HepG2 (cell line): ENCODE results near the gene MIDN. TPM values are rescaled to one million over a fixed set of nuclear protein-coding genes. Genes with fewer than 3 reads are reported as not detected.

ENCODE experiments used
- BCL6 ChIP-seq: IDR thresholded peaks from 2 replicates; pipeline ENCODE4 v1.6.1; 2016; ENCODE audit warnings: missing genetic modification reagents, missing compliant biosample characterization
- CCDC6 ChIP-seq: sonication (generic); formaldehyde crosslinking; IDR thresholded peaks from 2 replicates; pipeline ENCODE4 v1.8.1; 2022; ENCODE audit warnings: mild to moderate bottlenecking, missing genetic modification reagents, moderate library complexity
- ELF4 ChIP-seq: sonication (generic); formaldehyde crosslinking; IDR thresholded peaks from 2 replicates; pipeline ENCODE4 v1.5.0; 2020; ENCODE audit warnings: missing genetic modification reagents, mild to moderate bottlenecking, moderate library complexity, borderline replicate concordance
- ERF ChIP-seq: IDR thresholded peaks from 2 replicates; pipeline ENCODE4 v1.6.1; 2018; ENCODE audit warnings: missing biosample characterization, missing genetic modification reagents
- HDAC2 ChIP-seq: sonication (generic); formaldehyde crosslinking; IDR thresholded peaks from 2 replicates; pipeline ENCODE4 v1.4.0; 2020; ENCODE audit warnings: missing genetic modification reagents
- POLR2A ChIP-seq, 2 experiments: IDR thresholded peaks; 2 replicates each; pipeline ENCODE4 v1.6.1; 2011; ENCODE audit warnings: low read depth in 2 of 2, low read length in 2 of 2, mild to moderate bottlenecking in 1 of 2, moderate library complexity in 1 of 2; ENCODE audit not compliant: insufficient read depth in 1 of 2
- STAT5B ChIP-seq: sonication (generic); formaldehyde crosslinking; IDR thresholded peaks from 2 replicates; pipeline ENCODE4 v1.4.0; 2020; ENCODE audit warnings: missing genetic modification reagents
- ZNF24 ChIP-seq: fragments of 450-650 bp; IDR thresholded peaks from 2 replicates; pipeline ENCODE4 v1.6.1; 2017; ENCODE audit warnings: antibody characterized with exemption, mild to moderate bottlenecking
- ZNF292 ChIP-seq: sonication (generic); formaldehyde crosslinking; IDR thresholded peaks from 2 replicates; pipeline ENCODE4 v1.8.1; 2022; ENCODE audit warnings: mild to moderate bottlenecking, low read depth, missing genetic modification reagents, borderline replicate concordance
- ZNF343 ChIP-seq: sonication (generic); formaldehyde crosslinking; IDR thresholded peaks from 2 replicates; pipeline ENCODE4 v1.4.0; 2020; ENCODE audit warnings: mild to moderate bottlenecking, missing genetic modification reagents
- ZNF556 ChIP-seq: sonication (generic); formaldehyde crosslinking; IDR thresholded peaks from 2 replicates; pipeline ENCODE4 v1.4.0; 2020; ENCODE audit warnings: mild to moderate bottlenecking, missing genetic modification reagents, borderline replicate concordance
- ZNF572 ChIP-seq: sonication (generic); formaldehyde crosslinking; IDR thresholded peaks from 2 replicates; pipeline ENCODE4 v1.5.1; 2020; ENCODE audit warnings: mild to moderate bottlenecking, missing genetic modification reagents
- ZNF781 ChIP-seq: sonication (generic); formaldehyde crosslinking; IDR thresholded peaks from 2 replicates; pipeline ENCODE4 v1.5.1; 2020; ENCODE audit warnings: borderline replicate concordance, mild to moderate bottlenecking, missing genetic modification reagents; ENCODE audit errors: not compliant biosample characterization
- polyA plus RNA-seq, 8 experiments: library from polyadenylated mRNA; depleted of rRNA in 3 of 8; stranded (reverse) in 7 of 8; unstranded in 1 of 8; fragments of >200 nt; fragmentation: Illumina TruSeq in 4 of 8; extraction: Trizol in 4 of 8; gene quantifications; 2 replicates each; pipeline versions ENCODE4 v1.2.1 to v1.2.3, GENCODE V29; 2011 to 2016; ENCODE audit warnings: low read depth in 4 of 8, missing spikeins in 1 of 8, mixed read lengths in 1 of 8; ENCODE audit not compliant: insufficient read depth in 1 of 8
- total RNA-seq, 5 experiments: library from RNA; depleted of rRNA; stranded (reverse); fragments of >200 nt; fragmentation: Illumina TruSeq; extraction: Trizol; gene quantifications; 2 replicates each; pipeline ENCODE4 v1.2.3, GENCODE V29; 2016; ENCODE audit warnings: low read depth in 1 of 5
- TF ChIP-seq, protein P1 (sequence below): sonication (generic); formaldehyde crosslinking; IDR thresholded peaks from 2 replicates; pipeline ENCODE4 v1.9.0; 2022; ENCODE audit warnings: missing genetic modification reagents, mild to moderate bottlenecking, borderline replicate concordance
- TF ChIP-seq, protein P2 (sequence below): sonication (generic); formaldehyde crosslinking; IDR thresholded peaks from 2 replicates; pipeline ENCODE4 v1.4.0; 2020; ENCODE audit warnings: missing genetic modification reagents, mild to moderate bottlenecking, borderline replicate concordance
- TF ChIP-seq, protein P3 (sequence below): sonication (generic); formaldehyde crosslinking; IDR thresholded peaks from 2 replicates; pipeline ENCODE4 v1.4.0; 2020; ENCODE audit warnings: missing genetic modification reagents
- TF ChIP-seq, protein P4 (sequence below): sonication (generic); formaldehyde crosslinking; IDR thresholded peaks from 2 replicates; pipeline ENCODE4 v1.4.0; 2020; ENCODE audit warnings: mild to moderate bottlenecking, missing genetic modification reagents

MIDN gene
- total and polyA plus RNA-seq, 2 of the 13 experiments (the other 11 are each of a cell fraction or from before 2014, with no cell fraction given) = 8.4 to 18.0 TPM

DNA sequence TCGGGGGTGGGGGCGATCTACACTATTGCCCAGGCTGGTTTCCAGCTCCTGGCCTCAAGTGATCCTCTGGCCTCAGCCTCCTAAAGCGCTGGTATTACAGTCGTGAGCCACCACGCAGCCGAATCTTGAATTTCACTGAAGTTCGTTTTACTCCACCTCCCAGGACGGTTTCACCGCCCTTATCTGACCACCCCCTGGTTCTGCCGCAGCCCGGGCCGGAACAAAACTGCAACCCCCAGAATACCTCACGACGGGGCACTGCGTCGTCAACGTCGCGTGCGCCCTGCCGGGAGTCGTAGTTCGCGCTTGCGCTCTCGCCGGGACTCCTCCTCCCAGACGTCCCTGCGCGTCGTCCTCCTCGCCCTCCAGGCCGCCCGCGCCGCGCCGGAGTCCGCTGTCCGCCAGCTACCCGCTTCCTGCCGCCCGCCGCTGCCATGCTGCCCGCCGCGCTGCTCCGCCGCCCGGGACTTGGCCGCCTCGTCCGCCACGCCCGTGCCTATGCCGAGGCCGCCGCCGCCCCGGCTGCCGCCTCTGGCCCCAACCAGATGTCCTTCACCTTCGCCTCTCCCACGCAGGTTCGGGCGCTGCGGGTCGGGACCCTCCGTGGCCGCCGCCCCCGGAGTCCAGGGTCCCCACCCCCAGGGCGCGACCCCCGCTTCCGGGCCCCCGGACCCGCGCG, 6.8 kb upstream of the MIDN start, which contains the start of gene ATP5F1D (continued):
- peak in 1 of 2 experiments; percentile 46; a peak in 1 of 4 replicates for TF ChIP-seq POLR2A (IDR thresholded peaks at IDR 0.05; ENCODE audit: insufficient read depth in 1 of 2, low read depth in 2 of 2, low read length in 2 of 2)
- TF ChIP-seq, protein P1, sequence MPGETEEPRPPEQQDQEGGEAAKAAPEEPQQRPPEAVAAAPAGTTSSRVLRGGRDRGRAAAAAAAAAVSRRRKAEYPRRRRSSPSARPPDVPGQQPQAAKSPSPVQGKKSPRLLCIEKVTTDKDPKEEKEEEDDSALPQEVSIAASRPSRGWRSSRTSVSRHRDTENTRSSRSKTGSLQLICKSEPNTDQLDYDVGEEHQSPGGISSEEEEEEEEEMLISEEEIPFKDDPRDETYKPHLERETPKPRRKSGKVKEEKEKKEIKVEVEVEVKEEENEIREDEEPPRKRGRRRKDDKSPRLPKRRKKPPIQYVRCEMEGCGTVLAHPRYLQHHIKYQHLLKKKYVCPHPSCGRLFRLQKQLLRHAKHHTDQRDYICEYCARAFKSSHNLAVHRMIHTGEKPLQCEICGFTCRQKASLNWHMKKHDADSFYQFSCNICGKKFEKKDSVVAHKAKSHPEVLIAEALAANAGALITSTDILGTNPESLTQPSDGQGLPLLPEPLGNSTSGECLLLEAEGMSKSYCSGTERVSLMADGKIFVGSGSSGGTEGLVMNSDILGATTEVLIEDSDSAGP = no peak; the same call in 1 of the 2 replicates
- TF ChIP-seq, protein P2, sequence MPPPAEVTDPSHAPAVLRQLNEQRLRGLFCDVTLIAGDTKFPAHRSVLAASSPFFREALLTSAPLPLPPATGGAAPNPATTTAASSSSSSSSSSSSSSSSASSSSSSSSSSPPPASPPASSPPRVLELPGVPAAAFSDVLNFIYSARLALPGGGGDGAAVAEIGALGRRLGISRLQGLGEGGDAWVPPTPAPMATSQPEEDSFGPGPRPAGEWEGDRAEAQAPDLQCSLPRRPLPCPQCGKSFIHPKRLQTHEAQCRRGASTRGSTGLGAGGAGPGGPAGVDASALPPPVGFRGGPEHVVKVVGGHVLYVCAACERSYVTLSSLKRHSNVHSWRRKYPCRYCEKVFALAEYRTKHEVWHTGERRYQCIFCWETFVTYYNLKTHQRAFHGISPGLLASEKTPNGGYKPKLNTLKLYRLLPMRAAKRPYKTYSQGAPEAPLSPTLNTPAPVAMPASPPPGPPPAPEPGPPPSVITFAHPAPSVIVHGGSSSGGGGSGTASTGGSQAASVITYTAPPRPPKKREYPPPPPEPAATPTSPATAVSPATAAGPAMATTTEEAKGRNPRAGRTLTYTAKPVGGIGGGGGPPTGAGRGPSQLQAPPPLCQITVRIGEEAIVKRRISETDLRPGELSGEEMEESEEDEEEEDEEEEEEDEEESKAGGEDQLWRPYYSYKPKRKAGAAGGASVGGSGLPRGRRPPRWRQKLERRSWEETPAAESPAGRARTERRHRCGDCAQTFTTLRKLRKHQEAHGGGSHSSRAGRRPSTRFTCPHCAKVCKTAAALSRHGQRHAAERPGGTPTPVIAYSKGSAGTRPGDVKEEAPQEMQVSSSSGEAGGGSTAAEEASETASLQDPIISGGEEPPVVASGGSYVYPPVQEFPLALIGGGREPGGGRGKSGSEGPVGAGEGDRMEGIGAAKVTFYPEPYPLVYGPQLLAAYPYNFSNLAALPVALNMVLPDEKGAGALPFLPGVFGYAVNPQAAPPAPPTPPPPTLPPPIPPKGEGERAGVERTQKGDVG (CRISPR knock-in tag) = no peak
- TF ChIP-seq ERF = peak; percentile 66
- TF ChIP-seq, protein P3, sequence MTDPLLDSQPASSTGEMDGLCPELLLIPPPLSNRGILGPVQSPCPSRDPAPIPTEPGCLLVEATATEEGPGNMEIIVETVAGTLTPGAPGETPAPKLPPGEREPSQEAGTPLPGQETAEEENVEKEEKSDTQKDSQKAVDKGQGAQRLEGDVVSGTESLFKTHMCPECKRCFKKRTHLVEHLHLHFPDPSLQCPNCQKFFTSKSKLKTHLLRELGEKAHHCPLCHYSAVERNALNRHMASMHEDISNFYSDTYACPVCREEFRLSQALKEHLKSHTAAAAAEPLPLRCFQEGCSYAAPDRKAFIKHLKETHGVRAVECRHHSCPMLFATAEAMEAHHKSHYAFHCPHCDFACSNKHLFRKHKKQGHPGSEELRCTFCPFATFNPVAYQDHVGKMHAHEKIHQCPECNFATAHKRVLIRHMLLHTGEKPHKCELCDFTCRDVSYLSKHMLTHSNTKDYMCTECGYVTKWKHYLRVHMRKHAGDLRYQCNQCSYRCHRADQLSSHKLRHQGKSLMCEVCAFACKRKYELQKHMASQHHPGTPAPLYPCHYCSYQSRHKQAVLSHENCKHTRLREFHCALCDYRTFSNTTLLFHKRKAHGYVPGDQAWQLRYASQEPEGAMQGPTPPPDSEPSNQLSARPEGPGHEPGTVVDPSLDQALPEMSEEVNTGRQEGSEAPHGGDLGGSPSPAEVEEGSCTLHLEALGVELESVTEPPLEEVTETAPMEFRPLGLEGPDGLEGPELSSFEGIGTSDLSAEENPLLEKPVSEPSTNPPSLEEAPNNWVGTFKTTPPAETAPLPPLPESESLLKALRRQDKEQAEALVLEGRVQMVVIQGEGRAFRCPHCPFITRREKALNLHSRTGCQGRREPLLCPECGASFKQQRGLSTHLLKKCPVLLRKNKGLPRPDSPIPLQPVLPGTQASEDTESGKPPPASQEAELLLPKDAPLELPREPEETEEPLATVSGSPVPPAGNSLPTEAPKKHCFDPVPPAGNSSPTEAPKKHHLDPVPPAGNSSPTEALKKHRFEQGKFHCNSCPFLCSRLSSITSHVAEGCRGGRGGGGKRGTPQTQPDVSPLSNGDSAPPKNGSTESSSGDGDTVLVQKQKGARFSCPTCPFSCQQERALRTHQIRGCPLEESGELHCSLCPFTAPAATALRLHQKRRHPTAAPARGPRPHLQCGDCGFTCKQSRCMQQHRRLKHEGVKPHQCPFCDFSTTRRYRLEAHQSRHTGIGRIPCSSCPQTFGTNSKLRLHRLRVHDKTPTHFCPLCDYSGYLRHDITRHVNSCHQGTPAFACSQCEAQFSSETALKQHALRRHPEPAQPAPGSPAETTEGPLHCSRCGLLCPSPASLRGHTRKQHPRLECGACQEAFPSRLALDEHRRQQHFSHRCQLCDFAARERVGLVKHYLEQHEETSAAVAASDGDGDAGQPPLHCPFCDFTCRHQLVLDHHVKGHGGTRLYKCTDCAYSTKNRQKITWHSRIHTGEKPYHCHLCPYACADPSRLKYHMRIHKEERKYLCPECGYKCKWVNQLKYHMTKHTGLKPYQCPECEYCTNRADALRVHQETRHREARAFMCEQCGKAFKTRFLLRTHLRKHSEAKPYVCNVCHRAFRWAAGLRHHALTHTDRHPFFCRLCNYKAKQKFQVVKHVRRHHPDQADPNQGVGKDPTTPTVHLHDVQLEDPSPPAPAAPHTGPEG (CRISPR knock-in tag) = 0 out of 2 replicates have a peak, but pooled peaks have one; percentile 55
- TF ChIP-seq ZNF572 (CRISPR knock-in tag) = no peak
- TF ChIP-seq ZNF24 = no peak
- no peak for TF ChIP-seq ZNF781 (CRISPR knock-in tag)
- TF ChIP-seq ZNF343 (CRISPR knock-in tag) = no peak
- no peak; the same call in 1 of the 2 replicates for TF ChIP-seq HDAC2 (CRISPR knock-in tag)
- no peak for TF ChIP-seq ELF4 (CRISPR knock-in tag)
- no peak for TF ChIP-seq STAT5B
- TF ChIP-seq, protein P4, sequence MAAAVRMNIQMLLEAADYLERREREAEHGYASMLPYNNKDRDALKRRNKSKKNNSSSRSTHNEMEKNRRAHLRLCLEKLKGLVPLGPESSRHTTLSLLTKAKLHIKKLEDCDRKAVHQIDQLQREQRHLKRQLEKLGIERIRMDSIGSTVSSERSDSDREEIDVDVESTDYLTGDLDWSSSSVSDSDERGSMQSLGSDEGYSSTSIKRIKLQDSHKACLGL (CRISPR knock-in tag) = peak; percentile 66; the same call in 1 of the 2 replicates
- TF ChIP-seq CCDC6 (CRISPR knock-in tag) = no peak
- TF ChIP-seq BCL6 (CRISPR knock-in tag) = no peak
- TF ChIP-seq ZNF292 (CRISPR knock-in tag) = no peak
- peak; percentile 18; the same call in 1 of the 2 replicates for TF ChIP-seq ZNF556 (CRISPR knock-in tag)
